NOMO-1 (cell line): ENCODE data around the gene GATA2.
A peak's percentile ranks its signal among the peaks of the same experiment; 100 is the strongest.

Experiments used
- DNase-seq, 2 experiments: peaks; one replicate each; lab custom pipeline; 2025; ENCODE audit not compliant: unreplicated experiment in 2 of 2; lab: John Stamatoyannopoulos, UW

GATA2 gene

GRCh38 chr3:128492671-128493569 lies at the start of gene GATA2:
Gene GATA2 (minus strand): TSS chr3:128493201. CDS start chr3:128487031, 6,170 bp downstream.
- DNase-seq = no peak

- DNase-seq = no peak
These were observed 48.2 kb upstream of the GATA2 start for GRCh38 chr3:128541246-128541645.

- no peak for DNase-seq
These were observed 46.4 kb upstream of the GATA2 start for GRCh38 chr3:128539376-128539775.

GRCh38 chr3:128537091-128537703 lies 44.2 kb upstream of the GATA2 start:
- no peak for DNase-seq

- peak; percentile 71 to 80 for DNase-seq
These were observed 39.3 kb upstream of the GATA2 start for GRCh38 chr3:128532012-128532983.

- no peak for DNase-seq
These were observed 31.6 kb upstream of the GATA2 start for GRCh38 chr3:128524374-128525299.

GRCh38 chr3:128523591-128523990 lies 30.6 kb upstream of the GATA2 start:
- DNase-seq = peak; percentile 93 to 95

GRCh38 chr3:128521715-128522114 lies 28.7 kb upstream of the GATA2 start:
- DNase-seq = no peak

- no peak for DNase-seq
These were observed 25.8 kb upstream of the GATA2 start for GRCh38 chr3:128518587-128519490.

GRCh38 chr3:128517648-128518047 lies 24.6 kb upstream of the GATA2 start:
- no peak for DNase-seq

- DNase-seq = peak in 1 of 2 experiments; percentile 42
These were observed 23.0 kb upstream of the GATA2 start for GRCh38 chr3:128515967-128516366.

GRCh38 chr3:128508852-128509251 lies 15.9 kb upstream of the GATA2 start:
- no peak for DNase-seq

GRCh38 chr3:128506754-128507153 lies 13.8 kb upstream of the GATA2 start:
- no peak for DNase-seq

GRCh38 chr3:128505771-128506170 lies 12.8 kb upstream of the GATA2 start:
- DNase-seq = peak in 1 of 2 experiments; percentile 7

GRCh38 chr3:128504963-128505730 lies 12.1 kb upstream of the GATA2 start:
- no peak for DNase-seq

GRCh38 chr3:128504533-128504915 lies 11.5 kb upstream of the GATA2 start:
- no peak for DNase-seq

- DNase-seq = no peak
These were observed 10.9 kb upstream of the GATA2 start for GRCh38 chr3:128503751-128504532.
